Measurements from ENCODE around the gene FAM120AOS.

DNA sequence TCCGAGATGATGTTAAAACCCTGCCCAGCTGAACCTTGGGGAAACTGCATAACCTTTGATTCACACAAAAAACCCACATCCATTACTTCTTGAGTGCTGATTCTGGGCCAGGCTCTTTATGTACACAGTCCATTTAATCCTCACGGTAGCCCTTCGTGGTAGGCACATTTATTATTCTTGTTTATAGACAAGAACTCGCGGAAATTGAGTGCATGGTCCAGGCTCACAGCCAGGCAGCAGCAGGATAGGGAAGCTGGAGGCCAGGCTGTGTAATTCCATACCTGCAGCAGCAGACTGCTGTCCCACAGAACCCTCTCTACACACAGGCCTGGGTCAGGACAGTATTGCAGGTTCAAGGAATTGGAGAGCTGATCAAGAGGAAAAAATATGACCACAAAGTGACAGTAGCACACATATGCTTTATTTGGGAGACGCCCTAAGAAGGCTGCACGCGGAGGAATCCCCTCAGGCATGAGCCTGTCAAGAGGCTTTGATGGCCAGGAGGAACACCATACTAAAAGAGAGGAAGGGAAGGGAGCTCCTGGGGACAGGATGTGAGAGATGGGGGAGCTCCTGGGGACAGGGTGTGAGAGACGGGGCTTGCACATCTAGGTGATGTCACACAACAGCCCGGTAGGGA lies 30.3 kb downstream of the FAM120AOS start:
- no peak for TF ChIP-seq RNF2 (IDR thresholded peaks at IDR 0.05; ENCODE audit: borderline replicate concordance, low read depth)
- no peak for TF ChIP-seq MYC (IDR thresholded peaks at IDR 0.05; ENCODE audit: borderline replicate concordance, low read length)
- TF ChIP-seq, protein P1, sequence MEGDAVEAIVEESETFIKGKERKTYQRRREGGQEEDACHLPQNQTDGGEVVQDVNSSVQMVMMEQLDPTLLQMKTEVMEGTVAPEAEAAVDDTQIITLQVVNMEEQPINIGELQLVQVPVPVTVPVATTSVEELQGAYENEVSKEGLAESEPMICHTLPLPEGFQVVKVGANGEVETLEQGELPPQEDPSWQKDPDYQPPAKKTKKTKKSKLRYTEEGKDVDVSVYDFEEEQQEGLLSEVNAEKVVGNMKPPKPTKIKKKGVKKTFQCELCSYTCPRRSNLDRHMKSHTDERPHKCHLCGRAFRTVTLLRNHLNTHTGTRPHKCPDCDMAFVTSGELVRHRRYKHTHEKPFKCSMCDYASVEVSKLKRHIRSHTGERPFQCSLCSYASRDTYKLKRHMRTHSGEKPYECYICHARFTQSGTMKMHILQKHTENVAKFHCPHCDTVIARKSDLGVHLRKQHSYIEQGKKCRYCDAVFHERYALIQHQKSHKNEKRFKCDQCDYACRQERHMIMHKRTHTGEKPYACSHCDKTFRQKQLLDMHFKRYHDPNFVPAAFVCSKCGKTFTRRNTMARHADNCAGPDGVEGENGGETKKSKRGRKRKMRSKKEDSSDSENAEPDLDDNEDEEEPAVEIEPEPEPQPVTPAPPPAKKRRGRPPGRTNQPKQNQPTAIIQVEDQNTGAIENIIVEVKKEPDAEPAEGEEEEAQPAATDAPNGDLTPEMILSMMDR (IDR thresholded peaks at IDR 0.05), result no peak
- no peak for TF ChIP-seq JUN (IDR thresholded peaks at IDR 0.05)
- TF ChIP-seq, protein P2, sequence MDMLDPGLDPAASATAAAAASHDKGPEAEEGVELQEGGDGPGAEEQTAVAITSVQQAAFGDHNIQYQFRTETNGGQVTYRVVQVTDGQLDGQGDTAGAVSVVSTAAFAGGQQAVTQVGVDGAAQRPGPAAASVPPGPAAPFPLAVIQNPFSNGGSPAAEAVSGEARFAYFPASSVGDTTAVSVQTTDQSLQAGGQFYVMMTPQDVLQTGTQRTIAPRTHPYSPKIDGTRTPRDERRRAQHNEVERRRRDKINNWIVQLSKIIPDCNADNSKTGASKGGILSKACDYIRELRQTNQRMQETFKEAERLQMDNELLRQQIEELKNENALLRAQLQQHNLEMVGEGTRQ (IDR thresholded peaks at IDR 0.05), result no peak
- no peak for TF ChIP-seq RFX5 (IDR thresholded peaks at IDR 0.05)
- TF ChIP-seq, protein P3, sequence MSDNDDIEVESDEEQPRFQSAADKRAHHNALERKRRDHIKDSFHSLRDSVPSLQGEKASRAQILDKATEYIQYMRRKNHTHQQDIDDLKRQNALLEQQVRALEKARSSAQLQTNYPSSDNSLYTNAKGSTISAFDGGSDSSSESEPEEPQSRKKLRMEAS (IDR thresholded peaks at IDR 0.05), result no peak
- TF ChIP-seq RAD21 (conservative IDR thresholded peaks at IDR 0.05 in 1 of 2, IDR thresholded peaks at IDR 0.05 in 1 of 2), result no peak
- TF ChIP-seq, protein P4, sequence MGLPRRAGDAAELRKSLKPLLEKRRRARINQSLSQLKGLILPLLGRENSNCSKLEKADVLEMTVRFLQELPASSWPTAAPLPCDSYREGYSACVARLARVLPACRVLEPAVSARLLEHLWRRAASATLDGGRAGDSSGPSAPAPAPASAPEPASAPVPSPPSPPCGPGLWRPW (IDR thresholded peaks at IDR 0.05), result no peak
- TF ChIP-seq POLR2A (IDR thresholded peaks at IDR 0.05; ENCODE audit: low read length), result no peak
